Endothelial cell of umbilical vein (primary cell): ENCODE results near the gene SLC39A8. TPM values are rescaled to one million over a fixed set of nuclear protein-coding genes. Genes with fewer than 3 reads are reported as not detected.

Experiments
- BruUV-seq: library from RNA; stranded (reverse); fragments of 400-500 nt; replicated peaks from 2 replicates; lab custom pipeline; 2021; lab: Mats Ljungman, UMichigan
- CTCF ChIA-PET: fragments of 300-600, 350-600 bp; sonication (Branson Sonifier 250); formaldehyde crosslinking; loops from one replicate; lab custom pipeline; 2021; ENCODE audit warnings: antibody characterized with exemption, inconsistent platforms; lab: Charles Lee
- POLR2A ChIA-PET: fragments of 300-600, 350-600 bp; sonication (Branson Sonifier 250); formaldehyde crosslinking; loops from one replicate; lab custom pipeline; 2021; ENCODE audit warnings: antibody characterized with exemption, inconsistent platforms; lab: Charles Lee
- DNase-seq: peaks from one replicate; pipeline ENCODE4 v3.0.0-alpha.2; 2011; ENCODE audit warnings: low read depth, low spot score
- FAIRE-seq: peaks from 2 replicates; lab custom pipeline; 2011; peaks lifted over from hg19 to GRCh38; lab: Jason Lieb, UNC
- H2AFZ ChIP-seq: 2 replicates; pipeline ENCODE4 v1.6.0; 2012; ENCODE audit warnings: low read depth, low read length, control low read depth, inconsistent platforms
- H3K27ac ChIP-seq: 2 replicates; pipeline ENCODE4 v1.5.1; 2011; ENCODE audit warnings: low read depth, mild to moderate bottlenecking, control low read depth, low read length, moderate library complexity; ENCODE audit not compliant: insufficient read depth
- H3K27me3 ChIP-seq, 2 experiments: 2 replicates each; pipeline versions ENCODE4 v1.6.0 to v1.6.1; 2011; ENCODE audit warnings: low read length in 2 of 2, mixed read lengths in 1 of 2; ENCODE audit not compliant: control insufficient read depth in 2 of 2, insufficient read depth in 2 of 2
- H3K36me3 ChIP-seq, 2 experiments: 2 replicates in 1 of 2; 3 replicates in 1 of 2; pipeline ENCODE4 v1.5.1; 2011; ENCODE audit warnings: low read length in 2 of 2, mild to moderate bottlenecking in 1 of 2, moderate library complexity in 1 of 2; ENCODE audit not compliant: control insufficient read depth in 2 of 2, insufficient read depth in 2 of 2; ENCODE audit errors: extremely low read depth in 1 of 2
- H3K4me1 ChIP-seq: 3 replicates; pipeline ENCODE4 v1.5.1; 2011; ENCODE audit warnings: mild to moderate bottlenecking, low read length; ENCODE audit not compliant: control insufficient read depth, insufficient read depth; ENCODE audit errors: extremely low read depth
- H3K4me2 ChIP-seq: 2 replicates; pipeline ENCODE4 v1.6.1; 2011; ENCODE audit warnings: low read length, control low read depth, mixed read lengths; ENCODE audit not compliant: insufficient read depth
- H3K4me3 ChIP-seq, 3 experiments: fragments of 200-600 bp in 1 of 3; sonication (generic), shearing (Covaris generic) in 1 of 3; replicated peaks in 1 of 3; 2 replicates each; pipeline ENCODE4 v1.5.1; 2011 to 2016; ENCODE audit warnings: control low read depth in 3 of 3, low read length in 3 of 3, mild to moderate bottlenecking in 2 of 3, inconsistent platforms in 1 of 3, low read depth in 1 of 3, moderate library complexity in 1 of 3; ENCODE audit not compliant: insufficient read depth in 1 of 3
- H3K79me2 ChIP-seq: 2 replicates; pipeline ENCODE4 v1.6.0; 2012; ENCODE audit warnings: low read length, inconsistent platforms; ENCODE audit not compliant: control insufficient read depth, insufficient read depth
- H3K9ac ChIP-seq: replicated peaks from 2 replicates; pipeline ENCODE3; 2011; ENCODE audit warnings: low read length, control low read depth; ENCODE audit not compliant: insufficient read depth; ENCODE audit errors: extremely low read depth
- H3K9me1 ChIP-seq: replicated peaks from 3 replicates; pipeline ENCODE4 v1.6.0; 2011; ENCODE audit warnings: mild to moderate bottlenecking, low read length; ENCODE audit not compliant: control insufficient read depth, insufficient read depth; ENCODE audit errors: extremely low read depth
- H3K9me3 ChIP-seq: replicated peaks from 2 replicates; pipeline ENCODE4 v1.5.1; 2012; ENCODE audit warnings: low read length, inconsistent platforms; ENCODE audit not compliant: control insufficient read depth, insufficient read depth
- H4K20me1 ChIP-seq: replicated peaks from 2 replicates; pipeline ENCODE3; 2011; ENCODE audit warnings: mild to moderate bottlenecking, low read length; ENCODE audit not compliant: control insufficient read depth, insufficient read depth; ENCODE audit errors: extremely low read depth
- EZH2 ChIP-seq: IDR thresholded peaks from 2 replicates; pipeline ENCODE4 v1.6.1; 2012; ENCODE audit warnings: borderline replicate concordance, low read depth, mild to moderate bottlenecking, moderate library complexity, low read length, inconsistent platforms; ENCODE audit not compliant: severe bottlenecking
- JUN ChIP-seq: IDR thresholded peaks from 2 replicates; pipeline ENCODE4 v1.6.1; 2011; ENCODE audit warnings: borderline replicate concordance, low read depth; ENCODE audit not compliant: insufficient read length, insufficient read depth
- MAX ChIP-seq: IDR thresholded peaks from 2 replicates; pipeline ENCODE4 v1.6.1; 2011; ENCODE audit not compliant: insufficient read depth, insufficient read length
- dilution Hi-C: fragments of 300-500 bp; cut with MboI; formaldehyde crosslinking; loops from one replicate; pipeline ENCODE4 v1.15.0; 2019; ENCODE audit warnings: low sequenced_read_pairs; ENCODE audit not compliant: extremely low pct_ligation_motif_present
- intact Hi-C: fragments of 100-400 bp; cut with micrococcal nuclease; formaldehyde crosslinking; loops from one replicate; pipeline ENCODE4 v1.10.0; 2022
- polyA plus RNA-seq, 4 experiments: library from polyadenylated mRNA; depleted of rRNA in 3 of 4; stranded (reverse) in 3 of 4; unstranded in 1 of 4; fragments of >200 nt; gene quantifications; 2 replicates each; pipeline versions ENCODE4 v1.2.1 to v1.2.3, GENCODE V29; 2011 to 2012; ENCODE audit warnings: missing spikeins in 1 of 4
- total RNA-seq: library from RNA; stranded (reverse); gene quantifications from 2 replicates; pipeline ENCODE4 v1.2.3, GENCODE V29; 2021

Gene SLC39A8
- total and polyA plus RNA-seq, 2 donors (not counting 3 experiments of a cell fraction or from before 2014, with no cell fraction given): 1.7 to 6.7 TPM

- CTCF ChIA-PET: interaction anchor here (1.2 kb wide), 1 partner anchor 27 kb away, joined by 3 read pairs; no protein-coding TSS in a partner anchor
- no peaks in the 10 kb centered on the region for H3K27me3 ChIP-seq
- no peak overlapping the region for H3K4me2 ChIP-seq
- no peak overlapping the region for H3K27ac ChIP-seq
- H3K79me2 ChIP-seq: no peaks in the 10 kb centered on the region
- H3K36me3 ChIP-seq: no peaks in the 10 kb centered on the region
- dilution Hi-C loops: no loop called here
- POLR2A ChIA-PET: no interaction called here
- no peak for FAIRE-seq
- H3K9me3 ChIP-seq: no peaks in the 10 kb centered on the region
- H3K4me1 ChIP-seq: no peaks in the 10 kb centered on the region
- no peaks in the 10 kb centered on the region for H3K9me1 ChIP-seq
- TF ChIP-seq EZH2: no peak
- H2AFZ ChIP-seq: no peak overlapping the region
- BruUV-seq: no TSS peak
- intact Hi-C loops: no loop called here
- no peak overlapping the region for H3K9ac ChIP-seq
- no peak for DNase-seq
- H4K20me1 ChIP-seq: no peaks in the 10 kb centered on the region
- no peak overlapping the region for H3K4me3 ChIP-seq
Measured at GRCh38 chr4:102222838-102223409, 122.4 kb downstream of the SLC39A8 start.

- Histone ChIP-seq H3K9ac (no peak overlapping the region), H3K4me1 (peaks cover 2% of the 10 kb centered on the region), H4K20me1 (no peaks in the 10 kb centered on the region), H2AFZ (no peak overlapping the region), H3K27ac (no peak overlapping the region), H3K79me2 (no peaks in the 10 kb centered on the region), H3K4me2 (no peak overlapping the region), H3K4me3 (no peak overlapping the region), H3K9me1 (no peaks in the 10 kb centered on the region), H3K9me3 (no peaks in the 10 kb centered on the region), H3K27me3 (no peaks in the 10 kb centered on the region), H3K36me3 (no peaks in the 10 kb centered on the region)
- POLR2A ChIA-PET: no interaction called here
- FAIRE-seq (no peak), DNase-seq (no peak)
- TF ChIP-seq MAX (no peak), JUN (no peak)
- intact Hi-C loops: no loop called here
- BruUV-seq: no TSS peak
- dilution Hi-C loops: no loop called here
- CTCF ChIA-PET: no interaction called here
Measured at GRCh38 chr4:102219129-102219528, 126.2 kb downstream of the SLC39A8 start.
